ENCODE results near the gene NCAPG. TPM values are rescaled to one million over a fixed set of nuclear protein-coding genes. Genes with fewer than 3 reads are reported as not detected.

The NCAPG gene
- total RNA-seq, 1 donor from 2014 or later: 2.2 TPM

DNA sequence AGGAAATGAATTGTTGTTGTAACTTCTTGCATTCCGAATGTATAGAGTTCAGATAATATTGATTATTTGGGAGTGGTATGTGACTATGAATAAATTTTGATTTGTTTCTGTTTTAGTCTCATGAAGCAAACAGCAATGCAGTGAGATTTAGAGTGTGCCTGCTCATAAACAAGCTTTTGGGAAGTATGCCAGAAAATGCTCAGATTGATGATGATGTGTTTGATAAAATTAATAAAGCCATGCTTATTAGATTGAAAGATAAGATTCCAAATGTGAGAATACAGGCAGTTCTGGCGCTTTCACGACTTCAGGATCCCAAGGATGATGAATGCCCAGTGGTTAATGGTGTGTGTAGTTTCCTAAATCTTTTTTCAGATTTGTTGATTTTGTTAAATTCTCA lies 2.0 kb downstream of the NCAPG start:
- intact Hi-C loops (cut with DNase I): loop anchor here (10.0 kb wide), 2 partner anchors 552 to 782 kb away; no protein-coding TSS in a partner anchor
- Histone ChIP-seq H3K27ac (no peak overlapping the region), H3K4me3 (no peak overlapping the region)

DNA sequence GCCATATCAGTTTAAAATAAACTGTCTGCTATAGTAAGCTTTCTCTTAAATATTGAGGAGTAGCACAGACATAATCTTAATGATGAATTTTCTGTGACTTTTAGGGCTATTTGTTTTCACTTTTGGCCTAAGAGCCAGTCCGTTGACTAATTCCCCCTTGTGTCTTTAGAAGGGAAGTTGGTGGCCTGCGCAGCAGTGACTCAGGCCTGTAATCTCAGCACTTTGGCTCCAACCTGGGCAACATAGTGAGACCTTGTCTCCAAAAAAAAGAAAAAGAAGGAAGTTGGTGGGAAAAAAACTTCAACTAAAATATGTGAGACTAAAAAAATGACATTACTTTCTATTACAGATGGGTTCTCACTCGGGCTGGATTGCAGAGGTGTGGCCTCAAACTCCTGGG lies 3.4 kb downstream of the NCAPG start:
- TF ChIP-seq, protein P1, sequence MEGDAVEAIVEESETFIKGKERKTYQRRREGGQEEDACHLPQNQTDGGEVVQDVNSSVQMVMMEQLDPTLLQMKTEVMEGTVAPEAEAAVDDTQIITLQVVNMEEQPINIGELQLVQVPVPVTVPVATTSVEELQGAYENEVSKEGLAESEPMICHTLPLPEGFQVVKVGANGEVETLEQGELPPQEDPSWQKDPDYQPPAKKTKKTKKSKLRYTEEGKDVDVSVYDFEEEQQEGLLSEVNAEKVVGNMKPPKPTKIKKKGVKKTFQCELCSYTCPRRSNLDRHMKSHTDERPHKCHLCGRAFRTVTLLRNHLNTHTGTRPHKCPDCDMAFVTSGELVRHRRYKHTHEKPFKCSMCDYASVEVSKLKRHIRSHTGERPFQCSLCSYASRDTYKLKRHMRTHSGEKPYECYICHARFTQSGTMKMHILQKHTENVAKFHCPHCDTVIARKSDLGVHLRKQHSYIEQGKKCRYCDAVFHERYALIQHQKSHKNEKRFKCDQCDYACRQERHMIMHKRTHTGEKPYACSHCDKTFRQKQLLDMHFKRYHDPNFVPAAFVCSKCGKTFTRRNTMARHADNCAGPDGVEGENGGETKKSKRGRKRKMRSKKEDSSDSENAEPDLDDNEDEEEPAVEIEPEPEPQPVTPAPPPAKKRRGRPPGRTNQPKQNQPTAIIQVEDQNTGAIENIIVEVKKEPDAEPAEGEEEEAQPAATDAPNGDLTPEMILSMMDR (IDR thresholded peaks at IDR 0.05): no peak
- H3K9me3 ChIP-seq: no peaks in the 10 kb centered on the region
- no peak for DNase-seq
- no peaks in the 10 kb centered on the region for H3K36me3 ChIP-seq
- H3K27me3 ChIP-seq (ENCODE audit: low read depth): no peaks in the 10 kb centered on the region
- intact Hi-C loops (cut with DNase I): loop anchor here (10.0 kb wide), 2 partner anchors 551 to 781 kb away; no protein-coding TSS in a partner anchor
- H3K4me3 ChIP-seq: no peak overlapping the region
- no peak overlapping the region for H3K27ac ChIP-seq
- no peak for ATAC-seq
- H3K4me1 ChIP-seq: peaks cover 13% of the 10 kb centered on the region

More for the DNA sequence above, 2.0 kb downstream of the NCAPG start:
- ATAC-seq (no peak), DNase-seq (no peak)
- Histone ChIP-seq H3K27me3 (ENCODE audit: low read depth) (no peaks in the 10 kb centered on the region), H3K4me1 (peaks cover 26% of the 10 kb centered on the region), H3K36me3 (no peaks in the 10 kb centered on the region), H3K9me3 (no peaks in the 10 kb centered on the region)
- TF ChIP-seq, protein P1 (IDR thresholded peaks at IDR 0.05): no peak

DNA sequence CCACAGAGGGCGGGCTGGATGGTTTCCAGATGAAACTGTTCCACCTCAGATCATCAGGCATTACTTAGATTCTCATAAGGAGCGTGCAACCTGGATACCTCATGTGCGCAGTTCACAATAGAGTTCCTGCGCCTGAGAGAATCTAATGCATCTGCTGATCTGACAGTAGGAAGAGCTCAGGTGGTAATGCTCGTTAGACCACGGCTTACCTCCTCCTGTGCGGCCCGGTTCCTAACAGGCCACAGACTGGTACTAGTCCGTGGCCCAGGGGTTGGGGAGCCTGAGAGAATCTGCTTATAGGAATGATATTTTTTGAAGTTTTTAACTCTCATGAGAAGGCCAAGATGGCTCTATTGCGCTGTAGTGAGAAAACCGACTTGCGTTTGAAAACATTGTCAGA lies 5.4 kb downstream of the NCAPG start:
- Histone ChIP-seq H3K9me3 (no peaks in the 10 kb centered on the region), H3K4me1 (peaks cover 4% of the 10 kb centered on the region), H3K36me3 (no peaks in the 10 kb centered on the region), H3K4me3 (no peak overlapping the region), H3K27ac (no peak overlapping the region), H3K27me3 (ENCODE audit: low read depth) (no peaks in the 10 kb centered on the region)
- DNase-seq: no peak
- no peak for ATAC-seq
- intact Hi-C loops (cut with DNase I): loop anchor here (10.0 kb wide), 2 partner anchors 549 to 779 kb away; no protein-coding TSS in a partner anchor
- TF ChIP-seq, protein P1 (IDR thresholded peaks at IDR 0.05): no peak

DNA sequence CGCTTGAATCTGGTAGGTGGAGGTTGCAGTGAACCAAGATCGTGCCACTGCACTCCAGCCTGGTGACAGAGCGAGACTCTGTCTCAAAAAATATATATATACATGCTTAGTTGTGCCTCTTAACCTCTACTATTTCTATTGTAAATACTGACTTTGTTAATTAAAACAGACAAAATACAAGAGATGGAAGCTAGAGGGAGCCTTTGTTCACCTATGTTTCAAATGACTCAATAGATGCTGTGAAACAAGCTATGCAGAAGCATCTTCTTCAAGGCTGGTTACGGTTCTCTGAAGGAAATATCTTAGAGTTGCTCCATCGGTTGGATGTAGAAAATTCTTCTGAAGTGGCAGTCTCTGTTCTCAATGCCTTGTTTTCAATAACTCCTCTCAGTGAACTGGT lies 6.2 kb downstream of the NCAPG start:
- H3K27me3 ChIP-seq (ENCODE audit: low read depth): no peaks in the 10 kb centered on the region
- H3K4me1 ChIP-seq: no peaks in the 10 kb centered on the region
- DNase-seq: no peak
- TF ChIP-seq, protein P1 (IDR thresholded peaks at IDR 0.05): peak; percentile 51
- H3K27ac ChIP-seq: no peak overlapping the region
- H3K4me3 ChIP-seq: no peak overlapping the region
- no peaks in the 10 kb centered on the region for H3K36me3 ChIP-seq
- peak in 1 of 2 donors; percentile 48 for ATAC-seq
- no peaks in the 10 kb centered on the region for H3K9me3 ChIP-seq
- intact Hi-C loops (cut with DNase I): loop anchor here (10.0 kb wide), 2 partner anchors 548 to 778 kb away; no protein-coding TSS in a partner anchor

DNA sequence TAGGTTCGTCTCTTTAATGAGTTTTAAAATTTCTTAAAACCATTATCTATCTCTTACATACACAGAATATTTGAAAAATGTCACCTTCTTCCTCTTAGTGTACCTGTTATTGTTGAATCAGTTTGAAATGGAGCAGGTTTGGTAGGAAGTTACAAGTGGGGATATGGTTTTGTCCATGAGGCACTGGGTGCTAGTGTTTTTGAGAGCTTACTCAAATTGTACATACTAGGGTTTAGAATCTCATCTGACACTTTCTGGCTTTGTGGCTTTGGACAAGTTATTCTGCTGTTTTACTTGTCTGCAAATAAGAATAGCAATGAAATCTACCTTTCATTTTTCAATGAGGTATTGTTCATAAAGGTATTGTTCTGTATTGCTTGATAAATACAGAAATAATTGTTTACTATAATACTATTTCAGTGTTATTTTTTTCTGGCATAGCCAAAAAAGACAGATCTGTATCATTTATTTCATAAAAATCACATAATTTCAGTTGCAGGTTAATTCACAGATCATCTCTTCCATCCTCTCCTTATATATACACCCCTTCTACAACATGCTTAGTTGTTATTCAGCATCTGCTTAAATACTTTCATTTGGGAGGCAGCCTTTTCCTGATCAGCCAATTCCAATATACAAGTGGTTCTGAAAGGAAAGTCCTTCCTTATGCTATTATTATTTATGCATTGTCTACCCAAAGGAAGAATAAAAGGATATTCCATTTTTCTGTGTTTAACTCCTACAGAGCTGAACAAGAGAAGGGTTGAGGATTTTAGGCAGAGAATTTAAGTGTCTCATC lies 13.3 kb downstream of the NCAPG start:
- Histone ChIP-seq H3K27me3 (ENCODE audit: low read depth) (no peaks in the 10 kb centered on the region), H3K4me1 (no peaks in the 10 kb centered on the region), H3K9me3 (no peaks in the 10 kb centered on the region), H3K27ac (no peak overlapping the region), H3K36me3 (no peaks in the 10 kb centered on the region), H3K4me3 (no peak overlapping the region)
- intact Hi-C loops (cut with DNase I): no loop called here
- ATAC-seq (no peak), DNase-seq (no peak)
- TF ChIP-seq, protein P1 (IDR thresholded peaks at IDR 0.05): no peak
